Caki2 (cell line): ENCODE data around the gene MYCT1. TPM values are rescaled to one million over a fixed set of nuclear protein-coding genes. Genes with fewer than 3 reads are reported as not detected.
"Not testable (repeated sequence)": the region's sequence is repeated elsewhere in the genome, so short reads cannot be mapped to it uniquely, and the experiment has no call there.

ENCODE experiments used
- DNase-seq: peaks from one replicate; pipeline ENCODE4 v3.0.0-alpha.2; 2015; ENCODE audit warnings: low read depth
- in situ Hi-C: cut with HindIII; loops from 2 replicates; pipeline ENCODE4 v1.10.0; 2016; ENCODE audit warnings: low sequenced_read_pairs, low pct_unique_long_range_greater_than_20kb, mixed read lengths
- total RNA-seq: library from RNA; depleted of rRNA; stranded (reverse); fragments of >200 nt; shearing (Covaris generic); gene quantifications from 2 replicates; pipeline ENCODE4 v1.2.3, GENCODE V29; 2014; ENCODE audit warnings: low replicate concordance; rRNA removed

The MYCT1 gene
- not detected in 2 replicates for total RNA-seq

GRCh38 chr6:152697634-152698033 is at the start of gene MYCT1:
MYCT1 (plus strand) TSS chr6:152697897; CDS start chr6:152697903, 6 bp downstream.
- in situ Hi-C loops: no loop called here
- DNase-seq: no peak

GRCh38 chr6:152648105-152648504 is 49.6 kb upstream of the MYCT1 start:
- in situ Hi-C loops: no loop called here
- no peak for DNase-seq

- in situ Hi-C loops: no loop called here
- no peak for DNase-seq
Measured at GRCh38 chr6:152651986-152652385, 45.7 kb upstream of the MYCT1 start.

- in situ Hi-C loops: no loop called here
- no peak for DNase-seq
Measured at GRCh38 chr6:152661776-152662175, 35.9 kb upstream of the MYCT1 start.

- in situ Hi-C loops: no loop called here
- peak; percentile 4 for DNase-seq
Measured at GRCh38 chr6:152669895-152670294, 27.8 kb upstream of the MYCT1 start.

- in situ Hi-C loops: no loop called here
- no peak for DNase-seq
Measured at GRCh38 chr6:152671171-152671570, 26.5 kb upstream of the MYCT1 start.

GRCh38 chr6:152673236-152673635 is 24.5 kb upstream of the MYCT1 start:
- in situ Hi-C loops: no loop called here
- no peak for DNase-seq

- no peak for DNase-seq
- in situ Hi-C loops: no loop called here
Measured at GRCh38 chr6:152680151-152680550, 17.5 kb upstream of the MYCT1 start.

GRCh38 chr6:152680879-152681517 is 16.7 kb upstream of the MYCT1 start:
- DNase-seq: no peak

GRCh38 chr6:152682141-152682540 is 15.6 kb upstream of the MYCT1 start:
- DNase-seq: no peak
- in situ Hi-C loops: no loop called here

More at GRCh38 chr6:152680879-152681517, 16.7 kb upstream of the MYCT1 start:
- in situ Hi-C loops: no loop called here

GRCh38 chr6:152682935-152683334 is 14.8 kb upstream of the MYCT1 start:
- in situ Hi-C loops, DNase-seq: not testable (repeated sequence)

- DNase-seq: no peak
- in situ Hi-C loops: no loop called here
Measured at GRCh38 chr6:152685819-152686218, 11.9 kb upstream of the MYCT1 start.

GRCh38 chr6:152695372-152696045 is 2.2 kb upstream of the MYCT1 start:
- no peak for DNase-seq
- in situ Hi-C loops: no loop called here

GRCh38 chr6:152696522-152696921 is 1.2 kb upstream of the MYCT1 start:
- in situ Hi-C loops: no loop called here
- no peak for DNase-seq

GRCh38 chr6:152698692-152699091 is 995 bp downstream of the MYCT1 start:
- in situ Hi-C loops: no loop called here
- DNase-seq: no peak

GRCh38 chr6:152700427-152700826 is 2.7 kb downstream of the MYCT1 start:
- in situ Hi-C loops: no loop called here
- no peak for DNase-seq

- DNase-seq: no peak
- in situ Hi-C loops: no loop called here
Measured at GRCh38 chr6:152701081-152701862, 3.6 kb downstream of the MYCT1 start.

- in situ Hi-C loops: no loop called here
Measured at GRCh38 chr6:152701863-152702401, 4.2 kb downstream of the MYCT1 start.

GRCh38 chr6:152703750-152704149 is 6.1 kb downstream of the MYCT1 start:
- in situ Hi-C loops, DNase-seq: not testable (repeated sequence)

More at GRCh38 chr6:152701863-152702401, 4.2 kb downstream of the MYCT1 start:
- DNase-seq: no peak
